Neural crest cell (in vitro differentiated cells): ENCODE results near the gene SGF29. TPM values are rescaled to one million over a fixed set of nuclear protein-coding genes. Genes with fewer than 3 reads are reported as not detected.
"Not testable (repeated sequence)": the region's sequence is repeated elsewhere in the genome, so short reads cannot be mapped to it uniquely, and the experiment has no call there.

Experiments
- DNase-seq: peaks from one replicate; pipeline ENCODE4 v3.0.0; 2021; ENCODE audit warnings: low read depth, mixed read lengths, low spot score
- H3K27ac Mint-ChIP-seq: one replicate; pipeline ENCODE4 v1.8.0; 2021; ENCODE audit warnings: mild to moderate bottlenecking, mixed read lengths; ENCODE audit not compliant: unreplicated experiment
- H3K27me3 Mint-ChIP-seq: 2 replicates; pipeline ENCODE4 v1.8.0; 2021; ENCODE audit warnings: low read depth, mild to moderate bottlenecking, mixed read lengths
- H3K36me3 Mint-ChIP-seq: 2 replicates; pipeline ENCODE4 v1.8.0; 2021; ENCODE audit warnings: low read depth, mild to moderate bottlenecking, mixed read lengths
- H3K4me1 Mint-ChIP-seq: 2 replicates; pipeline ENCODE4 v1.8.0; 2021; ENCODE audit warnings: mixed read lengths
- H3K4me3 Mint-ChIP-seq: one replicate; pipeline ENCODE4 v1.8.0; 2021; ENCODE audit warnings: mild to moderate bottlenecking, mixed read lengths
- H3K9me3 Mint-ChIP-seq: 2 replicates; pipeline ENCODE4 v1.8.0; 2021; ENCODE audit warnings: mixed read lengths
- total RNA-seq: library from RNA; stranded (reverse); gene quantifications from 2 replicates; pipeline ENCODE4 v1.2.1, GENCODE V29; 2021
- TF ChIP-seq, protein P1 (sequence below): fragments of 200-600 bp; sonication (generic); conservative IDR thresholded peaks from 2 replicates; pipeline ENCODE4 v1.5.0; 2021; ENCODE audit warnings: antibody characterized with exemption, mild to moderate bottlenecking

The SGF29 gene
- total RNA-seq, 1 donor from 2014 or later = 34.4 TPM

DNA sequence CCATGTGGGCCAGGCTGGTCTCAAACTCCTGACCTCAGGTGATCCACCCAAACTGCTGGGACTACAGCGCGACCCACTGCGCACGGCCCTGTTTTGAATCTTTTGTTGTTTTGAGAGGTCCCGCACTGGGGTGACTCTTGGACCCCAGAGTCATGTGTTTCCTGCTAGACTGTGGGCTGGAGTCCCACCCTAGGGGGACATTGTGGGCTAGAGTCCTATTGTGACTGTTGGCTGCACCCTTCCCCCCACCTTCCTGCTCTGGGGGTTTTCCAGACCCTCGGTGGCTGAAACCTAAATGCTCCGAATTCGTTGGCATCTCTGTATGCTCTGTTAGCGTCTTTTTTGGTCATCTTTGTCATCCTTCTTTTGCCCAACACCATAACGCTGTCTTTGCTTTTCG, 30.9 kb upstream of the SGF29 start:
- no peak for DNase-seq
- H3K27me3 Mint-ChIP-seq = no peaks in the 10 kb centered on the region
- no peaks in the 10 kb centered on the region for H3K36me3 Mint-ChIP-seq
- H3K9me3 Mint-ChIP-seq = no peaks in the 10 kb centered on the region
- no peak overlapping the region for H3K27ac Mint-ChIP-seq
- no peaks in the 10 kb centered on the region for H3K4me1 Mint-ChIP-seq
- no peak overlapping the region for H3K4me3 Mint-ChIP-seq
- TF ChIP-seq, protein P1, sequence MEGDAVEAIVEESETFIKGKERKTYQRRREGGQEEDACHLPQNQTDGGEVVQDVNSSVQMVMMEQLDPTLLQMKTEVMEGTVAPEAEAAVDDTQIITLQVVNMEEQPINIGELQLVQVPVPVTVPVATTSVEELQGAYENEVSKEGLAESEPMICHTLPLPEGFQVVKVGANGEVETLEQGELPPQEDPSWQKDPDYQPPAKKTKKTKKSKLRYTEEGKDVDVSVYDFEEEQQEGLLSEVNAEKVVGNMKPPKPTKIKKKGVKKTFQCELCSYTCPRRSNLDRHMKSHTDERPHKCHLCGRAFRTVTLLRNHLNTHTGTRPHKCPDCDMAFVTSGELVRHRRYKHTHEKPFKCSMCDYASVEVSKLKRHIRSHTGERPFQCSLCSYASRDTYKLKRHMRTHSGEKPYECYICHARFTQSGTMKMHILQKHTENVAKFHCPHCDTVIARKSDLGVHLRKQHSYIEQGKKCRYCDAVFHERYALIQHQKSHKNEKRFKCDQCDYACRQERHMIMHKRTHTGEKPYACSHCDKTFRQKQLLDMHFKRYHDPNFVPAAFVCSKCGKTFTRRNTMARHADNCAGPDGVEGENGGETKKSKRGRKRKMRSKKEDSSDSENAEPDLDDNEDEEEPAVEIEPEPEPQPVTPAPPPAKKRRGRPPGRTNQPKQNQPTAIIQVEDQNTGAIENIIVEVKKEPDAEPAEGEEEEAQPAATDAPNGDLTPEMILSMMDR = no peak

DNA sequence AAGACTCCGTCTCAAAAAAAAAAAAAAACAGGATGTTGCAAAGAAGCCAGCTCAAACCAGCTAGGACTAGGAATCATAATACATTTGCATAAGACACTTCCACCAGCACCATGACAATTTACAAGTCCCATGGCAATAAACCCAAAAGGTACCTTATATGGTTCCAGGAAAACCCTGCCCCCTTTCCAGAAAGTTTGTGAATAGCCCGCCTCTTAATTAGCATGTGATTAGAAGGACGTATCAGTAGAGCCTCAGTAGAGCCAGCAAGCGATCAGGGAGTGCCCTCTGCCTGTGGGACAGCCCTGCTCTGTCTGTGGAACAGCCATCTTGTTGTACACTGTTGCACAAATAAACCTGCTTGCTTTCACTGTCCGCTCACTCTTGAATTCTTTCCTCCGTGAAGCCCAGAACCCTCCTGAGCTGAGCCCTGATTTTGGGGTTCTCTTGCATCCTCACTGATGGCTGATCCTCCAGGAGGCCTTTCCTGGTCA, 29.0 kb upstream of the SGF29 start:
- H3K27me3 Mint-ChIP-seq = no peaks in the 10 kb centered on the region
- no peaks in the 10 kb centered on the region for H3K4me1 Mint-ChIP-seq
- no peak overlapping the region for H3K27ac Mint-ChIP-seq
- TF ChIP-seq, protein P1 = no peak
- DNase-seq = no peak
- H3K4me3 Mint-ChIP-seq = no peak overlapping the region
- H3K36me3 Mint-ChIP-seq = no peaks in the 10 kb centered on the region
- no peaks in the 10 kb centered on the region for H3K9me3 Mint-ChIP-seq

- Mint-ChIP-seq H3K4me3 (no peak overlapping the region), H3K9me3 (no peaks in the 10 kb centered on the region), H3K36me3 (no peaks in the 10 kb centered on the region), H3K4me1 (no peaks in the 10 kb centered on the region), H3K27me3 (no peaks in the 10 kb centered on the region), H3K27ac (no peak overlapping the region)
- no peak for DNase-seq
- TF ChIP-seq, protein P1 = no peak
These were observed 27.3 kb upstream of the SGF29 start for GRCh38 chr16:28526201-28527099.

- DNase-seq, H3K27me3 Mint-ChIP-seq, H3K4me1 Mint-ChIP-seq, H3K4me3 Mint-ChIP-seq, H3K27ac Mint-ChIP-seq, H3K36me3 Mint-ChIP-seq, H3K9me3 Mint-ChIP-seq: not testable (repeated sequence)
These were observed 26.5 kb upstream of the SGF29 start for GRCh38 chr16:28527100-28527785.

DNA sequence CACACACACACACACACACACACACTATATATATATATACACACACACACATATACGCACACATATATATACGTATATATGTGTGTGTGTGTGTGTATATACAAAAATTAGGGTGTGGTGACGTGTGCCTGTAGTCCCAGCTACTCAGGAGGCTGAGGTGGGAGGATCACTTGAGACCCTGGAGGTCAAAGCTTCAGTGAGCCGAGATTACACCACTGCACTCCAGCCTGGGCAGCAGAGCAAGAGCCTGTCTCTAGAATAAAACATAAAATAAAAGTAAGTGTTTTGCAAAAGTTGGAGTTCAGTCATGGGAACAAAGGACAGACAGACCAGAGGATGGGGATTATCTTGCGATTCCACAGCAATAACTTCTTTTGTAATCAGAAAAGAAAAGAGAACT, 25.7 kb upstream of the SGF29 start:
- DNase-seq = no peak
- H3K4me1 Mint-ChIP-seq = no peaks in the 10 kb centered on the region
- H3K4me3 Mint-ChIP-seq = no peak overlapping the region
- TF ChIP-seq, protein P1 = no peak
- H3K27ac Mint-ChIP-seq = no peak overlapping the region
- H3K9me3 Mint-ChIP-seq = no peaks in the 10 kb centered on the region
- no peaks in the 10 kb centered on the region for H3K27me3 Mint-ChIP-seq
- H3K36me3 Mint-ChIP-seq = no peaks in the 10 kb centered on the region

DNA sequence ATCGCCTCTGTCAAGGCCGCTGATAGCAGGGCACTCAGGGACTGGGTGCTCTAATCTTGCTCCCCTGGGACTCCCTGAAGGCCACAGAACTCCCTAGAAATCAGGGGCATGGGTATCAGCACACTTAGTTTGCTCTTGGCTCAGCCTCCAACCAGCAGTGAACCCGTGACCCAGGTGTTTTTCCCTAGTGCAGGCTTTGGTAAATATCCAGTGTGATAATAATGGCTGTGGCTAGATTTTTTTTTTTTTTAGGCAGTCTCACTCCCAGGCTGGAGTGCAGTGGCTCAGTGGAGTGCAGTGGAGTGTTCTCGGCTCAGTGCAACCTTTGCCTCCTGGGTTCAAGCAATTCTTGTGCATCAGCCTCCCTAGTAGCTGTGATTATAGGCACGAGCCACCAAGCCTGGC, 25.3 kb upstream of the SGF29 start:
- no peaks in the 10 kb centered on the region for H3K4me1 Mint-ChIP-seq
- DNase-seq = no peak
- no peaks in the 10 kb centered on the region for H3K27me3 Mint-ChIP-seq
- H3K27ac Mint-ChIP-seq = no peak overlapping the region
- H3K9me3 Mint-ChIP-seq = no peaks in the 10 kb centered on the region
- H3K36me3 Mint-ChIP-seq = no peaks in the 10 kb centered on the region
- TF ChIP-seq, protein P1 = no peak
- H3K4me3 Mint-ChIP-seq = no peak overlapping the region
